Measurements from ENCODE around the gene CCDC177. TPM values are rescaled to one million over a fixed set of nuclear protein-coding genes. Genes with fewer than 3 reads are reported as not detected.

The CCDC177 gene
- total RNA-seq, 1 experiment from 2014 or later, result 2.1 TPM

DNA sequence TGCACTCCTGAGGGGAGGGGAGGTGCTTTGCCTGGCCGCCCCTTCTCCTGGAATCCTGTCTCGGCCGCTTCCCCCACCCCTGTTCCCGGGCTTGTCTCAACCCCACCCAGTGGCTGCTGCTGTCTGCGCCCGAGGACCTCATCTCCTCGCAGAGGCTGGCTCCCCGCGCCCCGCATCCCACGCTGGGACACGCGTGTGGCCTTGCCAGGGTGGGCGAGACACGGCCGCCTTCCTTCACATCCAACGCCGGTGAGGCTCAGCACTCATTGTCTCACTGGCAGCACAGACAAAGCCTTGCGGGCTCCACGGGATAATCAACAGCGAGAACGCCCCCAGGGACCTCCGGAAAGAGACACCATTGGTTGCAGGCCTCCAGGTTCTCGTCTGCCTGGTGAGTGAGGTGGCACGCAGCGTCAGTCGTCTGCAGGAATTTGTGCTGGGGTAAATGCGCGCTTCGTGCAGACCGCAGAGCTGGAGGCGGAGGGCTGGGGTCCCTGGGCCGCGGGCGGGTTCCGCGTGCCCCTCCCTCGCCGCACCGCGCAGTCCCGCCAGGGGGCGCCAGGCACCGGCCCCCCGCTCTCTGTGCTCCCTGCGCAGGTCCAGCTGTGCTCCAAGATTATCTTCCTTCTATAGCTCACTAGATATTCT lies 26.8 kb downstream of the CCDC177 start (continued):
- TF ChIP-seq, protein P1, sequence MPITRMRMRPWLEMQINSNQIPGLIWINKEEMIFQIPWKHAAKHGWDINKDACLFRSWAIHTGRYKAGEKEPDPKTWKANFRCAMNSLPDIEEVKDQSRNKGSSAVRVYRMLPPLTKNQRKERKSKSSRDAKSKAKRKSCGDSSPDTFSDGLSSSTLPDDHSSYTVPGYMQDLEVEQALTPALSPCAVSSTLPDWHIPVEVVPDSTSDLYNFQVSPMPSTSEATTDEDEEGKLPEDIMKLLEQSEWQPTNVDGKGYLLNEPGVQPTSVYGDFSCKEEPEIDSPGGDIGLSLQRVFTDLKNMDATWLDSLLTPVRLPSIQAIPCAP (CRISPR knock-in tag; IDR thresholded peaks at IDR 0.05), result no peak
- TF ChIP-seq, protein P2, sequence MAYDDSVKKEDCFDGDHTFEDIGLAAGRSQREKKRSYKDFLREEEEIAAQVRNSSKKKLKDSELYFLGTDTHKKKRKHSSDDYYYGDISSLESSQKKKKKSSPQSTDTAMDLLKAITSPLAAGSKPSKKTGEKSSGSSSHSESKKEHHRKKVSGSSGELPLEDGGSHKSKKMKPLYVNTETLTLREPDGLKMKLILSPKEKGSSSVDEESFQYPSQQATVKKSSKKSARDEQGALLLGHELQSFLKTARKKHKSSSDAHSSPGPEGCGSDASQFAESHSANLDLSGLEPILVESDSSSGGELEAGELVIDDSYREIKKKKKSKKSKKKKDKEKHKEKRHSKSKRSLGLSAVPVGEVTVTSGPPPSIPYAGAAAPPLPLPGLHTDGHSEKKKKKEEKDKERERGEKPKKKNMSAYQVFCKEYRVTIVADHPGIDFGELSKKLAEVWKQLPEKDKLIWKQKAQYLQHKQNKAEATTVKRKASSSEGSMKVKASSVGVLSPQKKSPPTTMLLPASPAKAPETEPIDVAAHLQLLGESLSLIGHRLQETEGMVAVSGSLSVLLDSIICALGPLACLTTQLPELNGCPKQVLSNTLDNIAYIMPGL (CRISPR knock-in tag; IDR thresholded peaks at IDR 0.05), result peak; percentile 88
- TF ChIP-seq NFE2L1 (CRISPR knock-in tag; IDR thresholded peaks at IDR 0.05), result no peak
- peak; percentile 62; the same call in 1 of the 2 replicates for TF ChIP-seq TP53 (CRISPR knock-in tag; IDR thresholded peaks at IDR 0.05)
- peak; percentile 65; the same call in 1 of the 2 replicates for TF ChIP-seq FOXP1 (CRISPR knock-in tag; IDR thresholded peaks at IDR 0.05; ENCODE audit: borderline replicate concordance)
- TF ChIP-seq SOX15 (CRISPR knock-in tag; IDR thresholded peaks at IDR 0.05), result no peak
- peak; percentile 80; the same call in 1 of the 2 replicates for TF ChIP-seq ELF4 (CRISPR knock-in tag; IDR thresholded peaks at IDR 0.05; ENCODE audit: low read depth)
- no peak for TF ChIP-seq MYBL2 (CRISPR knock-in tag; IDR thresholded peaks at IDR 0.05)
- TF ChIP-seq, protein P3, sequence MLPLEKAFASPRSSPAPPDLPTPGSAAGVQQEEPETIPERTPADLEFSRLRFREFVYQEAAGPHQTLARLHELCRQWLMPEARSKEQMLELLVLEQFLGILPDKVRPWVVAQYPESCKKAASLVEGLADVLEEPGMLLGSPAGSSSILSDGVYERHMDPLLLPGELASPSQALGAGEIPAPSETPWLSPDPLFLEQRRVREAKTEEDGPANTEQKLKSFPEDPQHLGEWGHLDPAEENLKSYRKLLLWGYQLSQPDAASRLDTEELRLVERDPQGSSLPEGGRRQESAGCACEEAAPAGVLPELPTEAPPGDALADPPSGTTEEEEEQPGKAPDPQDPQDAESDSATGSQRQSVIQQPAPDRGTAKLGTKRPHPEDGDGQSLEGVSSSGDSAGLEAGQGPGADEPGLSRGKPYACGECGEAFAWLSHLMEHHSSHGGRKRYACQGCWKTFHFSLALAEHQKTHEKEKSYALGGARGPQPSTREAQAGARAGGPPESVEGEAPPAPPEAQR (CRISPR knock-in tag; IDR thresholded peaks at IDR 0.05), result no peak
- TF ChIP-seq TEAD1 (CRISPR knock-in tag; IDR thresholded peaks at IDR 0.05), result peak; percentile 71
- TF ChIP-seq ETV6 (CRISPR knock-in tag; IDR thresholded peaks at IDR 0.05), result peak; percentile 57; the same call in 1 of the 2 replicates
- TF ChIP-seq NR3C1 (CRISPR knock-in tag; conservative IDR thresholded peaks at IDR 0.05; ENCODE audit: low read depth), result 0 out of 2 replicates have a peak, but pooled peaks have one; percentile 61
- 0 out of 2 replicates have a peak, but pooled peaks have one; percentile 46 for TF ChIP-seq SMAD3 (CRISPR knock-in tag; IDR thresholded peaks at IDR 0.05; ENCODE audit: borderline replicate concordance)
- TF ChIP-seq, protein P4, sequence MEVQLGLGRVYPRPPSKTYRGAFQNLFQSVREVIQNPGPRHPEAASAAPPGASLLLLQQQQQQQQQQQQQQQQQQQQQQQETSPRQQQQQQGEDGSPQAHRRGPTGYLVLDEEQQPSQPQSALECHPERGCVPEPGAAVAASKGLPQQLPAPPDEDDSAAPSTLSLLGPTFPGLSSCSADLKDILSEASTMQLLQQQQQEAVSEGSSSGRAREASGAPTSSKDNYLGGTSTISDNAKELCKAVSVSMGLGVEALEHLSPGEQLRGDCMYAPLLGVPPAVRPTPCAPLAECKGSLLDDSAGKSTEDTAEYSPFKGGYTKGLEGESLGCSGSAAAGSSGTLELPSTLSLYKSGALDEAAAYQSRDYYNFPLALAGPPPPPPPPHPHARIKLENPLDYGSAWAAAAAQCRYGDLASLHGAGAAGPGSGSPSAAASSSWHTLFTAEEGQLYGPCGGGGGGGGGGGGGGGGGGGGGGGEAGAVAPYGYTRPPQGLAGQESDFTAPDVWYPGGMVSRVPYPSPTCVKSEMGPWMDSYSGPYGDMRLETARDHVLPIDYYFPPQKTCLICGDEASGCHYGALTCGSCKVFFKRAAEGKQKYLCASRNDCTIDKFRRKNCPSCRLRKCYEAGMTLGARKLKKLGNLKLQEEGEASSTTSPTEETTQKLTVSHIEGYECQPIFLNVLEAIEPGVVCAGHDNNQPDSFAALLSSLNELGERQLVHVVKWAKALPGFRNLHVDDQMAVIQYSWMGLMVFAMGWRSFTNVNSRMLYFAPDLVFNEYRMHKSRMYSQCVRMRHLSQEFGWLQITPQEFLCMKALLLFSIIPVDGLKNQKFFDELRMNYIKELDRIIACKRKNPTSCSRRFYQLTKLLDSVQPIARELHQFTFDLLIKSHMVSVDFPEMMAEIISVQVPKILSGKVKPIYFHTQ (CRISPR knock-in tag; IDR thresholded peaks at IDR 0.05), result no peak
- TF ChIP-seq, protein P5, sequence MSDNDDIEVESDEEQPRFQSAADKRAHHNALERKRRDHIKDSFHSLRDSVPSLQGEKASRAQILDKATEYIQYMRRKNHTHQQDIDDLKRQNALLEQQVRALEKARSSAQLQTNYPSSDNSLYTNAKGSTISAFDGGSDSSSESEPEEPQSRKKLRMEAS (CRISPR knock-in tag; IDR thresholded peaks at IDR 0.05), result peak; percentile 82
- TF ChIP-seq, protein P6, sequence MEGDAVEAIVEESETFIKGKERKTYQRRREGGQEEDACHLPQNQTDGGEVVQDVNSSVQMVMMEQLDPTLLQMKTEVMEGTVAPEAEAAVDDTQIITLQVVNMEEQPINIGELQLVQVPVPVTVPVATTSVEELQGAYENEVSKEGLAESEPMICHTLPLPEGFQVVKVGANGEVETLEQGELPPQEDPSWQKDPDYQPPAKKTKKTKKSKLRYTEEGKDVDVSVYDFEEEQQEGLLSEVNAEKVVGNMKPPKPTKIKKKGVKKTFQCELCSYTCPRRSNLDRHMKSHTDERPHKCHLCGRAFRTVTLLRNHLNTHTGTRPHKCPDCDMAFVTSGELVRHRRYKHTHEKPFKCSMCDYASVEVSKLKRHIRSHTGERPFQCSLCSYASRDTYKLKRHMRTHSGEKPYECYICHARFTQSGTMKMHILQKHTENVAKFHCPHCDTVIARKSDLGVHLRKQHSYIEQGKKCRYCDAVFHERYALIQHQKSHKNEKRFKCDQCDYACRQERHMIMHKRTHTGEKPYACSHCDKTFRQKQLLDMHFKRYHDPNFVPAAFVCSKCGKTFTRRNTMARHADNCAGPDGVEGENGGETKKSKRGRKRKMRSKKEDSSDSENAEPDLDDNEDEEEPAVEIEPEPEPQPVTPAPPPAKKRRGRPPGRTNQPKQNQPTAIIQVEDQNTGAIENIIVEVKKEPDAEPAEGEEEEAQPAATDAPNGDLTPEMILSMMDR (IDR thresholded peaks at IDR 0.05), result peak; percentile 92
- no peak for TF ChIP-seq FOXK1 (CRISPR knock-in tag; IDR thresholded peaks at IDR 0.05)
- TF ChIP-seq HMGA2 (CRISPR knock-in tag; IDR thresholded peaks at IDR 0.05), result no peak
- TF ChIP-seq ZBTB21 (CRISPR knock-in tag; IDR thresholded peaks at IDR 0.05; ENCODE audit: borderline replicate concordance), result peak; percentile 68; the same call in 1 of the 2 replicates
- TF ChIP-seq, protein P7, sequence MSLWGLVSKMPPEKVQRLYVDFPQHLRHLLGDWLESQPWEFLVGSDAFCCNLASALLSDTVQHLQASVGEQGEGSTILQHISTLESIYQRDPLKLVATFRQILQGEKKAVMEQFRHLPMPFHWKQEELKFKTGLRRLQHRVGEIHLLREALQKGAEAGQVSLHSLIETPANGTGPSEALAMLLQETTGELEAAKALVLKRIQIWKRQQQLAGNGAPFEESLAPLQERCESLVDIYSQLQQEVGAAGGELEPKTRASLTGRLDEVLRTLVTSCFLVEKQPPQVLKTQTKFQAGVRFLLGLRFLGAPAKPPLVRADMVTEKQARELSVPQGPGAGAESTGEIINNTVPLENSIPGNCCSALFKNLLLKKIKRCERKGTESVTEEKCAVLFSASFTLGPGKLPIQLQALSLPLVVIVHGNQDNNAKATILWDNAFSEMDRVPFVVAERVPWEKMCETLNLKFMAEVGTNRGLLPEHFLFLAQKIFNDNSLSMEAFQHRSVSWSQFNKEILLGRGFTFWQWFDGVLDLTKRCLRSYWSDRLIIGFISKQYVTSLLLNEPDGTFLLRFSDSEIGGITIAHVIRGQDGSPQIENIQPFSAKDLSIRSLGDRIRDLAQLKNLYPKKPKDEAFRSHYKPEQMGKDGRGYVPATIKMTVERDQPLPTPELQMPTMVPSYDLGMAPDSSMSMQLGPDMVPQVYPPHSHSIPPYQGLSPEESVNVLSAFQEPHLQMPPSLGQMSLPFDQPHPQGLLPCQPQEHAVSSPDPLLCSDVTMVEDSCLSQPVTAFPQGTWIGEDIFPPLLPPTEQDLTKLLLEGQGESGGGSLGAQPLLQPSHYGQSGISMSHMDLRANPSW (CRISPR knock-in tag; conservative IDR thresholded peaks at IDR 0.05; ENCODE audit: low read depth), result 0 out of 2 replicates have a peak, but pooled peaks have one; percentile 88
- TF ChIP-seq SP1 (CRISPR knock-in tag; conservative IDR thresholded peaks at IDR 0.05), result peak; percentile 32; the same call in 1 of the 2 replicates
- TF ChIP-seq ZNF232 (CRISPR knock-in tag; IDR thresholded peaks at IDR 0.05), result peak; percentile 42; the same call in 1 of the 2 replicates
- TF ChIP-seq, protein P8, sequence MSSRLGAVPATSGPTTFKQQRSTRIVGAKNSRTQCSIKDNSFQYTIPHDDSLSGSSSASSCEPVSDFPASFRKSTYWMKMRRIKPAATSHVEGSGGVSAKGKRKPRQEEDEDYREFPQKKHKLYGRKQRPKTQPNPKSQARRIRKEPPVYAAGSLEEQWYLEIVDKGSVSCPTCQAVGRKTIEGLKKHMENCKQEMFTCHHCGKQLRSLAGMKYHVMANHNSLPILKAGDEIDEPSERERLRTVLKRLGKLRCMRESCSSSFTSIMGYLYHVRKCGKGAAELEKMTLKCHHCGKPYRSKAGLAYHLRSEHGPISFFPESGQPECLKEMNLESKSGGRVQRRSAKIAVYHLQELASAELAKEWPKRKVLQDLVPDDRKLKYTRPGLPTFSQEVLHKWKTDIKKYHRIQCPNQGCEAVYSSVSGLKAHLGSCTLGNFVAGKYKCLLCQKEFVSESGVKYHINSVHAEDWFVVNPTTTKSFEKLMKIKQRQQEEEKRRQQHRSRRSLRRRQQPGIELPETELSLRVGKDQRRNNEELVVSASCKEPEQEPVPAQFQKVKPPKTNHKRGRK (CRISPR knock-in tag; IDR thresholded peaks at IDR 0.05; ENCODE audit: borderline replicate concordance), result no peak
